ENCODE data around the gene LIPE. TPM values are rescaled to one million over a fixed set of nuclear protein-coding genes. Genes with fewer than 3 reads are reported as not detected.
A peak's percentile ranks its signal among the peaks of the same experiment; 100 is the strongest.

The LIPE gene
- total and polyA plus RNA-seq, 4 donors, result 3.6 to 7.7 (median 4.5) TPM

- Histone ChIP-seq H3K36me3 (ENCODE audit: control insufficient read depth in 4 of 4, insufficient read depth in 4 of 4, low read length in 4 of 4) (no peaks in the 10 kb centered on the region), H3K27me3 (ENCODE audit: control insufficient read depth in 3 of 3, insufficient read depth in 3 of 3, low read length in 2 of 3) (no peaks in the 10 kb centered on the region), H3K4me1 (ENCODE audit: control insufficient read depth in 5 of 5, insufficient read depth in 5 of 5, low read length in 5 of 5) (peaks cover 0 to 27% (median 13%) of the 10 kb centered on the region in 5 donors), H3K27ac (ENCODE audit: low read depth in 1 of 2, low read length in 1 of 2) (peak overlapping the region in 1 of 2 donors; percentile 2), H3K4me3 (no peak overlapping the region), H3K9ac (ENCODE audit: insufficient read depth in 1 of 2, low read length in 2 of 2) (no peak overlapping the region), H3K9me3 (ENCODE audit: control insufficient read depth in 4 of 4, insufficient read depth in 3 of 4, low read length in 3 of 4) (no peaks in the 10 kb centered on the region)
- ATAC-seq (ENCODE audit: insufficient read depth, low FRiP score) (no peak), DNase-seq (no peak)
- peak; percentile 54 for TF ChIP-seq CTCF (IDR thresholded peaks at IDR 0.05; ENCODE audit: control extremely low read depth, extremely low read depth)
- WGBS, 2 donors, result 54 to 62% methylated on average over 10 of the region's 10 CpGs
These were observed 7.1 kb downstream of the LIPE start for GRCh38 chr19:42420055-42420544.

GRCh38 chr19:42419309-42419708 lies 7.9 kb downstream of the LIPE start:
- WGBS, 2 donors, result 69 to 79% methylated on average over 6 of the region's 6 CpGs
- ATAC-seq (ENCODE audit: insufficient read depth, low FRiP score), result no peak
- no peak overlapping the region for H3K27ac ChIP-seq (ENCODE audit: low read depth in 1 of 2, low read length in 1 of 2)

GRCh38 chr19:42412661-42413076 lies 14.5 kb downstream of the LIPE start:
- ATAC-seq (ENCODE audit: insufficient read depth, low FRiP score) (no peak), DNase-seq (no peak)
- H3K9ac ChIP-seq (ENCODE audit: insufficient read depth in 1 of 2, low read length in 2 of 2), result no peak overlapping the region
- H3K36me3 ChIP-seq (ENCODE audit: control insufficient read depth in 4 of 4, insufficient read depth in 4 of 4, low read length in 4 of 4), result peaks cover 0 to 2% (median 0%) of the 10 kb centered on the region in 4 donors
- no peaks in the 10 kb centered on the region for H3K9me3 ChIP-seq (ENCODE audit: control insufficient read depth in 4 of 4, insufficient read depth in 3 of 4, low read length in 3 of 4)
- peaks cover 0 to 7% (median 0%) of the 10 kb centered on the region in 5 donors for H3K4me1 ChIP-seq (ENCODE audit: control insufficient read depth in 5 of 5, insufficient read depth in 5 of 5, low read length in 5 of 5)
- H3K4me3 ChIP-seq, result no peak overlapping the region
- no peaks in the 10 kb centered on the region for H3K27me3 ChIP-seq (ENCODE audit: control insufficient read depth in 3 of 3, insufficient read depth in 3 of 3, low read length in 2 of 3)
- WGBS, 2 donors, result 89 to 93% methylated on average over 4 of the region's 4 CpGs
- no peak for TF ChIP-seq CTCF (IDR thresholded peaks at IDR 0.05; ENCODE audit: control extremely low read depth, extremely low read depth)
- H3K27ac ChIP-seq (ENCODE audit: low read depth in 1 of 2, low read length in 1 of 2), result no peak overlapping the region

More at GRCh38 chr19:42419309-42419708, 7.9 kb downstream of the LIPE start:
- Histone ChIP-seq H3K9me3 (ENCODE audit: control insufficient read depth in 4 of 4, insufficient read depth in 3 of 4, low read length in 3 of 4) (no peaks in the 10 kb centered on the region), H3K36me3 (ENCODE audit: control insufficient read depth in 4 of 4, insufficient read depth in 4 of 4, low read length in 4 of 4) (no peaks in the 10 kb centered on the region), H3K9ac (ENCODE audit: insufficient read depth in 1 of 2, low read length in 2 of 2) (no peak overlapping the region), H3K4me3 (no peak overlapping the region), H3K27me3 (ENCODE audit: control insufficient read depth in 3 of 3, insufficient read depth in 3 of 3, low read length in 2 of 3) (no peaks in the 10 kb centered on the region), H3K4me1 (ENCODE audit: control insufficient read depth in 5 of 5, insufficient read depth in 5 of 5, low read length in 5 of 5) (peaks cover 0 to 26% (median 13%) of the 10 kb centered on the region in 5 donors)
- TF ChIP-seq CTCF (IDR thresholded peaks at IDR 0.05; ENCODE audit: control extremely low read depth, extremely low read depth), result no peak
- DNase-seq, result no peak

- Histone ChIP-seq H3K9ac (ENCODE audit: insufficient read depth in 1 of 2, low read length in 2 of 2) (no peak overlapping the region), H3K9me3 (ENCODE audit: control insufficient read depth in 4 of 4, insufficient read depth in 3 of 4, low read length in 3 of 4) (no peaks in the 10 kb centered on the region), H3K27me3 (ENCODE audit: control insufficient read depth in 3 of 3, insufficient read depth in 3 of 3, low read length in 2 of 3) (no peaks in the 10 kb centered on the region), H3K4me1 (ENCODE audit: control insufficient read depth in 5 of 5, insufficient read depth in 5 of 5, low read length in 5 of 5) (peaks cover 0 to 7% (median 0%) of the 10 kb centered on the region in 5 donors), H3K4me3 (no peak overlapping the region), H3K36me3 (ENCODE audit: control insufficient read depth in 4 of 4, insufficient read depth in 4 of 4, low read length in 4 of 4) (peaks cover 0 to 2% (median 0%) of the 10 kb centered on the region in 4 donors), H3K27ac (ENCODE audit: low read depth in 1 of 2, low read length in 1 of 2) (no peak overlapping the region)
- DNase-seq, result no peak
- no peak for TF ChIP-seq CTCF (IDR thresholded peaks at IDR 0.05; ENCODE audit: control extremely low read depth, extremely low read depth)
- 79 to 89% methylated on average over 7 of the region's 7 CpGs for WGBS, 2 donors
- no peak for ATAC-seq (ENCODE audit: insufficient read depth, low FRiP score)
These were observed 15.0 kb downstream of the LIPE start for GRCh38 chr19:42412227-42412626.
